ACHN (cell line): ENCODE results near the gene SMC1B.
"Not testable (repeated sequence)": the region's sequence is repeated elsewhere in the genome, so short reads cannot be mapped to it uniquely, and the experiment has no call there.

Experiments used
- DNase-seq: peaks from one replicate; pipeline ENCODE4 v3.0.0-alpha.2; 2015
- in situ Hi-C: cut with HindIII; loops from 2 replicates; pipeline ENCODE4 v1.10.0; 2017; ENCODE audit warnings: low sequenced_read_pairs, low pct_ligation_motif_present, low pct_unique_long_range_greater_than_20kb

The SMC1B gene

DNA sequence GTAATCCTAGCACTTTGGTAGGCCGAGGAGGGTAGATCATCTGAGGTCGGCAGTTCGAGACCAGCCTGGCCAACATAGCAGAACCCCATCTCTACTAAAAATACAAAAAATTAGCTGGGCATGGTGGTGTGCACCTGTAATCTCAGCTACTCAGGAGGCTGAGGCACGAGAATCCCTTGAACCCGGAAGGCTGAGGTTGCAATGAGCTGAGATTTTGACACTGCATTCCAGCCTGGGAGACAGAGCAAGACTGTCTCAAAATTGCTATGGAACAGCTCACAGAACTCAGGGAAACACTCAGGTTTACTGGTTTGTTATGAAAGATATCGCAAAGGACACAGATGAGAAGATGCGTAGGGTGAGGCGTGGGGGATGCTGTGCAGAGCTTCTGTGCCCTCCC, 101.0 kb downstream of the SMC1B start:
- in situ Hi-C loops, result no loop called here
- no peak for DNase-seq

DNA sequence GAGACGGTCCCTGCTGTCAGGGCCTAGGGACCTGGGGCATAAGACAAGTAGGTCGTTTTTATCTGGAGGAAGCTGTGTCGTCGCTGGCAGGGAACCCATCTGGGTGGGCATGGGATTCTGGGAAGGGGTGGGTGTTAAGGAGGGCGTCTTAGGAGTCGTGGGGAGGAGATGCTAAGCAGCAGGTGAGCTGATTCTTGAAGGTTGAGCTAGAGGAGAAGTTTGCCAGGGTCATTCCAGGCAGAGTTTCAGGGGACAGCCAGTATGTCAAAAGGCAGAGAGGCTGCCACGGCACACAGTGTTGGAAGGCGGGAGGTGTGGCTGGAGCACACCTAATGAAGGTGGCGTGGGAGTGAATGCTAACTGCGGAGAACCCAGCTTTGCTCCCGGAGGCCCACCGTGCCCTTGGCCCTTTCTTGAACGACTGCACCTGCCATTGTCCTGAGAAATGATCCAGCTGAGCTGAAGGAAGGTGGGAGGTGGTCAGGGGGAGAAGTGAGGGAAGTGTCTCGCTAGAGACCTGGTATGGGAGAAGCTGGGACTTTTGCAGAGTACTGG, 102.3 kb downstream of the SMC1B start:
- DNase-seq, result no peak
- in situ Hi-C loops, result no loop called here

DNA sequence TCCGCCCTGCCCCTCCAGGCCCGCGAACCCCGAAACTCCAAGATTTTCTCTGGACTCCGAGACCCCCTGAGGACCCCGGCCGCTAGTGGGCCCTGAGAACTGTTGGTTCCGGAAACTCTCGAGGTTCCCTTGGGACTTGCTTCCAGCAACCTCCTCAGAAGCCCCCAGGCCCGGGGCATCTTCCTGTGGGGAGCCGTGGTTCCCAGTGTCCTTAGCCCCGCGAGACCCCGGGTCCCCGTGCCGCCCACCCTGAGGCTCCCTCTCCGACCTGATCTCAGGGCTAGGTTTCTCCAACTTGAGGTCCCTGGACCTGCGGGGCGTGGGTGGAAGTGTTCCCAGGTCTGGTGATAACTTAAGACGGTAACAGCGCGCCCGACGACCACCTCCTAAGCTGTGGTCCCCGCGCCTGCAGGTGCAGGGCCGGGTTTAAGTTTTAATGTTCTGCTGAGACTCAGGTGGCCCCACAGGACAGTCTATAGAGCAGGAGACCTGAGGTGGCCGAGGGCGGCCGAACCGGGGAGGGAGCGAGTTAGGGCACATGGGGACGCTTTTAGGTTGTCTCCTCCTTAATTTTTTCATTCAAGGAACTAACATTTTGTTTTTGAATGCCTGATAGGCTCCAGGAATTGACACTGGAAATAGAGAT, 102.9 kb downstream of the SMC1B start:
- in situ Hi-C loops, result no loop called here
- no peak for DNase-seq

DNA sequence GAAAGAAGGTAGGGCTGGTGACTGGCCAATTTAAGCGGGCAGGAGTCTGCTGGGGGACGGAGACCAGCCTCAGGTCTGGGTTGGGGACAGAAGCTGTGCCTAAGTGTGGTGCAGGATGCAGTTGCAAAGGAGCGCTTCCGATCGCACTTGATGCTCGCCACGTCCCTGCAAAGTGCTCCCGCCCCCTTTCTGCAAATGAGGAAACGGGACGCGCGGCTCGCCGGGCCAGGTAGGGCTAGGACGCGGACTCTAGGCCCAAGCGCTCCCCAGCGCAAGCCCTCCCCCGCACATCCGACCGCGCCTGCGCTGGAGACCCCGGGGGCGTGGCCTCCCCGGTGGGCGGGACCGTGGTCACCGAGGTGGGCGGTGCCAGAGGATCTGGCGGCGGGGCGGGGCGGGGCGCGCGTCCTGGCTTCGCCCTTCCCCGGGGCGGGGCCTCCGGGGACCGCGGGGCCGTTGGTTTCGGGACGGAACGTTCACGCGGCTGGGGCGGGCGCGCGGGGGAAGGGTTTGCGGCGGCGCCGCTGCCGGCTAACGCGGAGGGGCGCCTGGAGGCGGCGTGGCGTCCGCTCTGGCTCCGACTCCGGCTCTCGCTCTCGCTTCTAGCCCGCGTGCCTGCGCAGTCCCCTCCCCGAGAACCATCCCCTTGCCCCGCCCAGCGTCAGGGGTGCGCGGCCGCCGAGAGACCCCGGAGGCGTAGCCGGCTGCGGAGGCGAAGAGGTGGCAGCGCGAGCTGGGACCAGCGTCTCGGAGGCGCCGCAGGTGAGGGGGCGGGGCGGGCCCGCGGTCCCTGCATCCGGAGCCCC, 103.8 kb downstream of the SMC1B start, which contains the start of gene FAM118A:
Gene FAM118A (plus strand): TSS at position 513 of the 806 bp plus-strand sequence. CDS start 12,446 bp downstream, outside the sequence.
- in situ Hi-C loops, result no loop called here
- peak; percentile 81 for DNase-seq

DNA sequence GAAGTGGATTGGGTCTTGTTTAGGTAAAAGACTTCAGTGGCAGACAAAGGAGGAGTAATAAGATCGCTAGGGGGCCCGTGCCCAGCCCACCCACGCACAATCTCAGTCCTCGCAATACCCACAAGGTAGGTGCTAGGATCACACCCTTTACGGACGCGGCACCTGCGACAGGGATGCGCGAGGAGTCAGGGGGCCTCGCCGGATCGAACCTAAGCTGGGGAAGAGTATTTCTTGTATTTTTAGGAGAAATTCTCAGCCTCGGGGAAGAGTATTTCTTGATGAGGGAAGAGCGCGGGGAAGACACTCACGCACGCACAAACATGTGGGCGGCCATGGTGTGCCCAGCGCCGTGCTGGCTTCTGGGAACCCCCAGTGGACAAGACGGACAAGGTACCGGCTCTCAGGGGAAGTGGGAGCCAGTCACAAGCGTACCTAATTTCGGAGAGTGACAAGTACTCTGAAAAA, 104.4 kb downstream of the SMC1B start:
- in situ Hi-C loops, result no loop called here
- DNase-seq, result no peak

DNA sequence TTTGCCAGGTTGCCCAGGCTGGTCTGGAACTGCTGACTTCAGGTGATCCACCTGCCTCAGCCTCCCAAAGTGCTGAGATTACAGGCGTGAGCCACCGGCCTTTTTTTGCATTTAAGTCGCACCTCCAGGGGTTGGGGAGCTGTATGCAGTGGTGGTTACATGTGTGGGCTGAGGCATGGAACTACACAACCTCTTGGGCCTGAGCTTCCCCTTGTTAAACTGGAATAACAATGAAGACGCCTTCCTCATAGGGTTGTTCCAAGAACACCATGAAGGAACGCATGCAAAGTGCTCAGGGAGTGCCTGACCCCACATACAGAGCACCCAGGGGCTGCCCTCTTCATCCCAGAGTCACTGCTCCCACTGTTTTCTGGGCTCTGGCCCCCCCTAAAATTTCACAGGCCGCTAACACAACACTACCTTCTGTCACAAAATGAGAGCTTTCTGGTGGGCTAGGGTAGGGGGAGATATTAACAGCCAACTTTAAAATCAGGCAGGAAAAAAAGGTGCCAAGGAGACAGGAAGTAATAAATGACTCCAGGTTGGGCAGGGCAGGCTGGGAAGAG, 104.9 kb downstream of the SMC1B start:
- DNase-seq, result no peak
- in situ Hi-C loops, result no loop called here

DNA sequence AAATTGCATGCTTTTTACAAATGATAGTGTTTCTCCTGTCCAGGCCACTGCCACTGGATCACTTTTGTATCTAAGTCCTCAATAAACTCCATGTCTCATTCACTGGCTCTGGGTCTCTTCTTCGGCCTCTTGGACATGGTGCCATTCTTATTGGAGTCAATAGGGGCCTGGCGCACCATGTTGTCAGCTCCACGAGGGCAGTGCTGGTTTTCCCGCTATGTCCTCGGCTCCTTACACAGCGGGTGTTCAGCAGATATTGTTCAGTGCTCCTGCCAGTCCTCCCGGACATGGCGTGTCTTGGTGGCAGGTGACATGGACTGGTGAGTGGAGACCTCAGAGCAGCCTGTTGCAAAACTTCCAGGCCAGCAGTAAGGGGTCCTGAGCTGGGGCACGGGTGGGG, 107.3 kb downstream of the SMC1B start:
- in situ Hi-C loops, result no loop called here
- no peak for DNase-seq

DNA sequence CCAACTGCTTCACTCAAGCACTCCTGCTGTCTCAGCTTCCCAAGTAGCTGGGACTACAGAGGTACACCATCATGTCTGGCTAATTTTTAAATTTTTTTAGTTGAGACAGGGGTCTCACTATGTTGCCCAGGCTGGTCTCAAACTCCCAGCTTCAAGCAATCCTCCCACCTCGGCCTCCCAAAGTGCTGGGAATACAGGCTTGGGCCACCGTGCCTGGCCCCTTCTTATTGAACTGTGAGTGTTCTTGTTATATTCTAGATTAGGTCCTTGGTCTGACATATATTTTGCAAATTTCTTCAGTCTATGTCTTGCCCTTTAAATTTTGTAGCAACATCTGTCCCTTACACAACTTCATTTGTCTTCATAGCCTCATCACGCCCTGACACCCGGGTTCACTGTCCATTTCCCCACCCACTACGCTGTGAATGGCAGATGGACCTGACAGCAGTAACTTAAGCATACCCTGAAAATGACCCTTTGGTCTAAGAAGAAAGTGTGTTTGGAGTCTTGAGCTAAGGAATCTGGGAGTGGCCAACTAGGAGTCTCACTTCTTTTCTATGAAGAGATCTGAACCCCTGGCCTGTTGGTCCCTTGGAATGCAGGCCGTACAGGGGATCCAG, 107.8 kb downstream of the SMC1B start:
- in situ Hi-C loops, result no loop called here
- no peak for DNase-seq

DNA sequence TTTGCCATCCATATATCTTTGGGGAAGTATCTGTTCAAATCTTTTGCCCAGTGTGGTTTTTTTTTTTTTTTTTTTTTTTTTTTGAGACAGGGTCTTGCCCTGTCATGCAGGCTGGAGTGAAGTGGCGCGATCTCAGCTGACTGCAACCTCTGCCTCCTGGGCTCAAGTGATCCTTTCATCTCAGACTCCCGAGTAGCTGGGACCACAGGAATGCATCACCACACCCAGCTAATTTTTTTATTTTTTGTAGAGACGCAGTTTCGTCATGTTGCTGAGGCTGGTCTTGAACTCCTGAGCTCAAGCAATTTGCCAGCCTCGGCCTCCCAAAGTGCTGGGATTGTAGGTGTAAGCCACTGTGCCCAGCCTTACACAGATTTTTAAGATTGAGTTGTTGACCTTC, 108.4 kb downstream of the SMC1B start:
- no peak for DNase-seq
- in situ Hi-C loops, result no loop called here

DNA sequence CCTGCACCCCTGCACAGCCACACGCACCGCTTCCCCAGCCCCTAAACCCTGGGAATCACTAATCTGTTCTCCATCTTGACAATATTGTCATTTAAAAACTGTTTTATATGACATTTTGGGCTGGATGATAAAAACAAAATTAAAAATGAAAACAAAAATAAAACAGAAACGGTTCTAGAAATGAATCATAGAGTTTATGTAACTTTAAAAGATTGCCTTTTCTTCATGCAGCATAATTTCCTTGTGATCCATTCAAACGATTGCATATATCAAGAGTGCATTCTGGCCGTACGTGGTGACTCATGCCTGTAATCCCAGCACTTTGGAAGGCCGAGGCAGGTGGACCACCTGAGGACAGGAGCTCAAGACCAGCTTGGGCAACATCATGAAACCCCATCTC, 110.2 kb downstream of the SMC1B start:
- DNase-seq, result no peak
- in situ Hi-C loops, result no loop called here

DNA sequence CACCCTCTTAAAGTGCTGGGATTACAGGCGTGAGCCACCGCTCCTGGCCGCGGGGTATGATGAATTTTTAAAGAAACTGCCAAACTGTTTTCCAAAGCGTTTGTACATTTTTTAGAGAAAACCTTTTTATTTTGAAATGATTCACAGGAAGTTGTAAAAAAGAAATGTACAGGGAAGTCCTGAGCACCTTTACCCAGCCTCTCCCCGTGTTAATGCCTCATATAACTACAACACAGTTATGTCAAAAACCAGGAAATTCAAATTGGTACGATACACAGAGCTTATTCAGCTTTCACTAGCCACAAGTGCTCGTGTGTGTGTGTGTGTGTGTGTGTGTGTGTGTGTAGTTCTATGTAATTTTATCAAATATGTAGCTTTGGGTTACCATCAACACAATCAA, 110.6 kb downstream of the SMC1B start:
- no peak for DNase-seq
- in situ Hi-C loops, result no loop called here

DNA sequence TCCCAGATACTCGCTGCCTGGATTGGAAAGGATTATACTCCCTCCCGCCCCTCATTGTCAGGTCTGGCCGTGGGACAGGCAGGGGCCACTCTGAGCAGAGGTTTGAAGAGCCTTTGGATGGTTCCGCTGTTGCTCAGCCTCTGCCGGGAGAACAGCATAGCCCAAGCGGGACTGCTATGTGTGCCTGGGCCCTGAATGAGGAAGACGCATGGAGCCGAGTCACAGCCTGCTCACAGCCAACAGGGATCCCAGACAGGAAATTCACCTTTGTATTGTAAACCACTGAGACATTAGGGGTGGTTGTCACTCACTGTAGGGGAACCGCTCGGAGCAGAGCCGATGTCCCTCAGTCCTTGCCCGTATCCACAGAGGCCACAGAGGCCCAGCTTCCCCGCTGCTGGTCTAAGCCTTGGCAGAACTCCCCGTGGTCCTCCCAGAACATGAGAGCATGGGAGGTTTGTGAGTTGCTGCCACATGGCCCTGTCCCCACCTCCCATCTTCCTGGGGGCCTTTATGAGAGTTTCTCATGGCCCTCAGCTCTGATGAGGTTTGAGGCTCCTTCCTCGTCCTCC, 114.4 kb downstream of the SMC1B start:
- in situ Hi-C loops, result no loop called here

DNA sequence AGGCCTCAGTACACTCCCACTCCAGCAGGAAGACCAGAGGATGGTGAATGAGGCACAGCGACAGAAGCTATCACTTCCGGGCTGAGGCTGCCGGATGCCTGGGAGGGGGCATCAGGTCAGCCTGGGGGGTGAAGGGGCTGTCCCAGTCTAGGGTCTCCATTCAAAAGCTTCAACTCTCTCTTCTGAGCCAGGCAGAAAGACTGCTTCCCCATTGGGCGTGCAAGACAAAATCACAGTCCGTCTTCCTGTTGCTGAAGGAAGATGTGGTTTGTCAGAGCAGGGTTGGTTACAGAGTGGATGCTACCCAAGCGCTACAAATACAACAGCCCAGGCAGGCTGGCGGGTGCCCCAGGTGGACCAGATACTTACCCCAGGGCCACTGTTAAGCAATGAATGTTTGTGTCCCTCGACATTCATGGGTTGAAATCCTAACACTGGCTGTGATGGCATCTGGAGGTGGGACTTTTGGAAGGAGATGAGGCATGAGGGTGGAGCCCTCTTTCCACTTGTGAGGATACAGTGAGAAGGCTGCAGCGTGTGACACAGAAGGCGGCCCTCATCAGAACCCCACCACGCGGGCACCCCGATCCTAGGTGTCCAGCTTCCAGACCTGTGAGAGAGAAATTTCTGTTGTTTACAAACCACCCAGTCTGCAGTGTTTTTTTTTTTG, 116.6 kb downstream of the SMC1B start:
- no peak for DNase-seq
- in situ Hi-C loops, result no loop called here

More for the DNA sequence above, 114.4 kb downstream of the SMC1B start:
- no peak for DNase-seq

DNA sequence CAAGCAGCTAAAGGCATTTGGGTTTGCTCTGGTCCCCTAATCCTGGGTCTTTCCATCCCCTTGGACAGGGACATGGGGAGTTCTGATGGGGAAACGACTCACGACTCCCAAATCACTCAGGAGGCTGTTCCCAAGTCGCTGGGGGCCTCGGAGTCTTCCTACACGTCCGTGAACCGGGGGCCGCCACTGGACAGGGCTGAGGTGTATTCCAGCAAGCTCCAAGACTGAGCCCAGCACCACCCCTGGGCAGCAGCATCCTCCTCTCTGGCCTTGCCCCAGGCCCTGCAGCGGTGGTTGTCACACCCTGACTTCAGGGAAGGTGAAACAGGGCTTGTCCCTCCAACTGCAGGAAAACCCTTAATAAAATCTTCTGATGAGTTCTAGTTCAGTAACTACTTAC, 117.9 kb downstream of the SMC1B start:
- in situ Hi-C loops, result no loop called here
- DNase-seq, result no peak

DNA sequence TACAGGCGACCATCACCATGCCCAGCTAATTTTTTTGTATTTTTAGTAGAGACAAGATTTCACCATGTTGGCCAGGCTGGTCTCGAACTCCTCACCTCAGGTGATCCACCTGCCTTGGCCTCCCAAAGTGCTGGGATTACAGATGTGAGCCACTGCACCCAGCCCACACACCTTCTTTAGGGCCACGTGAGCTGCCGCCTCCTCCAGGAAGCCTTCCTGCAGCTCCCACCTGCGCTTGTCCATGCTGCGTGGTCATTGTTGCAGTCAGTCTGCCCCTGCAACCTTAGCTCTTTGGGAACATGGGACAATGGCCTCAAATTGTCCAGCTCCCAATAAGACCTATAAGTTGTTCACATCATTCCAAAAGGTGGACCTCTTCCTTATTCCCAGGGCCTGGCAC, 118.4 kb downstream of the SMC1B start:
- DNase-seq, in situ Hi-C loops: not testable (repeated sequence)
